Endothelial cell of umbilical vein (primary cell): Measurements from ENCODE around the gene SIGLEC15. TPM values are rescaled to one million over a fixed set of nuclear protein-coding genes. Genes with fewer than 3 reads are reported as not detected.

Source experiments
- BruUV-seq: library from RNA; stranded (reverse); fragments of 400-500 nt; replicated peaks from 2 replicates; lab custom pipeline; 2021; lab: Mats Ljungman, UMichigan
- CTCF ChIA-PET: fragments of 300-600, 350-600 bp; sonication (Branson Sonifier 250); formaldehyde crosslinking; loops from one replicate; lab custom pipeline; 2021; ENCODE audit warnings: antibody characterized with exemption, inconsistent platforms; lab: Charles Lee
- POLR2A ChIA-PET: fragments of 300-600, 350-600 bp; sonication (Branson Sonifier 250); formaldehyde crosslinking; loops from one replicate; lab custom pipeline; 2021; ENCODE audit warnings: antibody characterized with exemption, inconsistent platforms; lab: Charles Lee
- DNase-seq: peaks from one replicate; pipeline ENCODE4 v3.0.0-alpha.2; 2011; ENCODE audit warnings: low read depth, low spot score
- FAIRE-seq: peaks from 2 replicates; lab custom pipeline; 2011; peaks lifted over from hg19 to GRCh38; lab: Jason Lieb, UNC
- H2AFZ ChIP-seq: 2 replicates; pipeline ENCODE4 v1.6.0; 2012; ENCODE audit warnings: low read depth, low read length, control low read depth, inconsistent platforms
- H3K27ac ChIP-seq: 2 replicates; pipeline ENCODE4 v1.5.1; 2011; ENCODE audit warnings: low read depth, mild to moderate bottlenecking, control low read depth, low read length, moderate library complexity; ENCODE audit not compliant: insufficient read depth
- H3K27me3 ChIP-seq, 2 experiments: 2 replicates each; pipeline versions ENCODE4 v1.6.0 to v1.6.1; 2011; ENCODE audit warnings: low read length in 2 of 2, mixed read lengths in 1 of 2; ENCODE audit not compliant: control insufficient read depth in 2 of 2, insufficient read depth in 2 of 2
- H3K36me3 ChIP-seq, 2 experiments: 2 replicates in 1 of 2; 3 replicates in 1 of 2; pipeline ENCODE4 v1.5.1; 2011; ENCODE audit warnings: low read length in 2 of 2, mild to moderate bottlenecking in 1 of 2, moderate library complexity in 1 of 2; ENCODE audit not compliant: control insufficient read depth in 2 of 2, insufficient read depth in 2 of 2; ENCODE audit errors: extremely low read depth in 1 of 2
- H3K4me1 ChIP-seq: 3 replicates; pipeline ENCODE4 v1.5.1; 2011; ENCODE audit warnings: mild to moderate bottlenecking, low read length; ENCODE audit not compliant: control insufficient read depth, insufficient read depth; ENCODE audit errors: extremely low read depth
- H3K4me2 ChIP-seq: 2 replicates; pipeline ENCODE4 v1.6.1; 2011; ENCODE audit warnings: low read length, control low read depth, mixed read lengths; ENCODE audit not compliant: insufficient read depth
- H3K4me3 ChIP-seq, 3 experiments: fragments of 200-600 bp in 1 of 3; sonication (generic), shearing (Covaris generic) in 1 of 3; replicated peaks in 1 of 3; 2 replicates each; pipeline ENCODE4 v1.5.1; 2011 to 2016; ENCODE audit warnings: control low read depth in 3 of 3, low read length in 3 of 3, mild to moderate bottlenecking in 2 of 3, inconsistent platforms in 1 of 3, low read depth in 1 of 3, moderate library complexity in 1 of 3; ENCODE audit not compliant: insufficient read depth in 1 of 3
- H3K79me2 ChIP-seq: 2 replicates; pipeline ENCODE4 v1.6.0; 2012; ENCODE audit warnings: low read length, inconsistent platforms; ENCODE audit not compliant: control insufficient read depth, insufficient read depth
- H3K9ac ChIP-seq: replicated peaks from 2 replicates; pipeline ENCODE3; 2011; ENCODE audit warnings: low read length, control low read depth; ENCODE audit not compliant: insufficient read depth; ENCODE audit errors: extremely low read depth
- H3K9me1 ChIP-seq: replicated peaks from 3 replicates; pipeline ENCODE4 v1.6.0; 2011; ENCODE audit warnings: mild to moderate bottlenecking, low read length; ENCODE audit not compliant: control insufficient read depth, insufficient read depth; ENCODE audit errors: extremely low read depth
- H3K9me3 ChIP-seq: replicated peaks from 2 replicates; pipeline ENCODE4 v1.5.1; 2012; ENCODE audit warnings: low read length, inconsistent platforms; ENCODE audit not compliant: control insufficient read depth, insufficient read depth
- H4K20me1 ChIP-seq: replicated peaks from 2 replicates; pipeline ENCODE3; 2011; ENCODE audit warnings: mild to moderate bottlenecking, low read length; ENCODE audit not compliant: control insufficient read depth, insufficient read depth; ENCODE audit errors: extremely low read depth
- EZH2 ChIP-seq: IDR thresholded peaks from 2 replicates; pipeline ENCODE4 v1.6.1; 2012; ENCODE audit warnings: borderline replicate concordance, low read depth, mild to moderate bottlenecking, moderate library complexity, low read length, inconsistent platforms; ENCODE audit not compliant: severe bottlenecking
- FOS ChIP-seq: IDR thresholded peaks from 2 replicates; pipeline ENCODE4 v1.6.1; 2011; ENCODE audit warnings: mild to moderate bottlenecking, low read length, moderate library complexity, borderline replicate concordance; ENCODE audit not compliant: insufficient read depth
- GATA2 ChIP-seq: IDR thresholded peaks from 2 replicates; pipeline ENCODE4 v1.7.0; 2011; ENCODE audit warnings: low read depth, mild to moderate bottlenecking, moderate library complexity, mixed read lengths, low read length; ENCODE audit not compliant: insufficient read length, insufficient read depth
- JUN ChIP-seq: IDR thresholded peaks from 2 replicates; pipeline ENCODE4 v1.6.1; 2011; ENCODE audit warnings: borderline replicate concordance, low read depth; ENCODE audit not compliant: insufficient read length, insufficient read depth
- MYC ChIP-seq: IDR thresholded peaks from one replicate; pipeline ENCODE4 v1.6.1; 2011; ENCODE audit warnings: mild to moderate bottlenecking, low read depth, low read length
- POLR2A ChIP-seq: IDR thresholded peaks from 2 replicates; pipeline ENCODE4 v1.6.1; 2012; ENCODE audit warnings: low read depth, mild to moderate bottlenecking, control low read depth, low read length
- POLR2AphosphoS5 ChIP-seq: IDR thresholded peaks from 2 replicates; pipeline ENCODE4 v1.6.1; 2012; ENCODE audit warnings: low read depth, mild to moderate bottlenecking, control low read depth, low read length, moderate library complexity; ENCODE audit not compliant: insufficient read depth
- dilution Hi-C: fragments of 300-500 bp; cut with MboI; formaldehyde crosslinking; loops from one replicate; pipeline ENCODE4 v1.15.0; 2019; ENCODE audit warnings: low sequenced_read_pairs; ENCODE audit not compliant: extremely low pct_ligation_motif_present
- intact Hi-C: fragments of 100-400 bp; cut with micrococcal nuclease; formaldehyde crosslinking; loops from one replicate; pipeline ENCODE4 v1.10.0; 2022
- polyA plus RNA-seq, 4 experiments: library from polyadenylated mRNA; depleted of rRNA in 3 of 4; stranded (reverse) in 3 of 4; unstranded in 1 of 4; fragments of >200 nt; gene quantifications; 2 replicates each; pipeline versions ENCODE4 v1.2.1 to v1.2.3, GENCODE V29; 2011 to 2012; ENCODE audit warnings: missing spikeins in 1 of 4
- total RNA-seq: library from RNA; stranded (reverse); gene quantifications from 2 replicates; pipeline ENCODE4 v1.2.3, GENCODE V29; 2021
- TF ChIP-seq, protein P1 (sequence below), 2 donors: IDR thresholded peaks; 1 replicate in 1 of 2; 2 replicates in 1 of 2; pipeline ENCODE4 v1.5.1; 2011; ENCODE audit warnings: low read length in 2 of 2, mild to moderate bottlenecking in 2 of 2, moderate library complexity in 2 of 2, control low read depth in 1 of 2, inconsistent platforms in 1 of 2, low read depth in 1 of 2; ENCODE audit not compliant: insufficient read depth in 1 of 2; ENCODE audit errors: extremely low read depth in 1 of 2
- TF ChIP-seq, protein P2 (sequence below): IDR thresholded peaks from 2 replicates; pipeline ENCODE4 v1.6.1; 2011; ENCODE audit not compliant: insufficient read depth, insufficient read length

SIGLEC15 gene
- total and polyA plus RNA-seq, 2 donors (not counting 3 experiments of a cell fraction or from before 2014, with no cell fraction given), result not detected

GRCh38 chr18:45863469-45863868 is 38.0 kb downstream of the SIGLEC15 start:
- Histone ChIP-seq H3K27me3 (no peaks in the 10 kb centered on the region), H3K4me3 (no peak overlapping the region), H3K9ac (no peak overlapping the region), H2AFZ (no peak overlapping the region), H4K20me1 (no peaks in the 10 kb centered on the region), H3K36me3 (peaks cover 15 to 16% of the 10 kb centered on the region in 2 experiments), H3K4me1 (no peaks in the 10 kb centered on the region), H3K27ac (no peak overlapping the region), H3K4me2 (no peak overlapping the region), H3K79me2 (no peaks in the 10 kb centered on the region), H3K9me3 (no peaks in the 10 kb centered on the region), H3K9me1 (no peaks in the 10 kb centered on the region)
- TF ChIP-seq MYC (no peak), FOS (no peak), GATA2 (no peak), POLR2AphosphoS5 (no peak), EZH2 (no peak), POLR2A (no peak), JUN (no peak)
- TF ChIP-seq, protein P1, sequence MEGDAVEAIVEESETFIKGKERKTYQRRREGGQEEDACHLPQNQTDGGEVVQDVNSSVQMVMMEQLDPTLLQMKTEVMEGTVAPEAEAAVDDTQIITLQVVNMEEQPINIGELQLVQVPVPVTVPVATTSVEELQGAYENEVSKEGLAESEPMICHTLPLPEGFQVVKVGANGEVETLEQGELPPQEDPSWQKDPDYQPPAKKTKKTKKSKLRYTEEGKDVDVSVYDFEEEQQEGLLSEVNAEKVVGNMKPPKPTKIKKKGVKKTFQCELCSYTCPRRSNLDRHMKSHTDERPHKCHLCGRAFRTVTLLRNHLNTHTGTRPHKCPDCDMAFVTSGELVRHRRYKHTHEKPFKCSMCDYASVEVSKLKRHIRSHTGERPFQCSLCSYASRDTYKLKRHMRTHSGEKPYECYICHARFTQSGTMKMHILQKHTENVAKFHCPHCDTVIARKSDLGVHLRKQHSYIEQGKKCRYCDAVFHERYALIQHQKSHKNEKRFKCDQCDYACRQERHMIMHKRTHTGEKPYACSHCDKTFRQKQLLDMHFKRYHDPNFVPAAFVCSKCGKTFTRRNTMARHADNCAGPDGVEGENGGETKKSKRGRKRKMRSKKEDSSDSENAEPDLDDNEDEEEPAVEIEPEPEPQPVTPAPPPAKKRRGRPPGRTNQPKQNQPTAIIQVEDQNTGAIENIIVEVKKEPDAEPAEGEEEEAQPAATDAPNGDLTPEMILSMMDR (IDR thresholded peaks at IDR 0.05; ENCODE audit: extremely low read depth in 1 of 2, insufficient read depth in 1 of 2, low read depth in 1 of 2, low read length in 2 of 2), result no peak
- TF ChIP-seq, protein P2, sequence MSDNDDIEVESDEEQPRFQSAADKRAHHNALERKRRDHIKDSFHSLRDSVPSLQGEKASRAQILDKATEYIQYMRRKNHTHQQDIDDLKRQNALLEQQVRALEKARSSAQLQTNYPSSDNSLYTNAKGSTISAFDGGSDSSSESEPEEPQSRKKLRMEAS, result no peak
- FAIRE-seq, result no peak
- DNase-seq, result no peak
- intact Hi-C loops, result no loop called here
- dilution Hi-C loops, result no loop called here
- POLR2A ChIA-PET, result no interaction called here
- CTCF ChIA-PET, result interaction anchor here (1.0 to 11.5 kb wide), 2 partner anchors 16 to 24 kb away, joined by 3 to 86 read pairs; no protein-coding TSS in a partner anchor
- BruUV-seq, result no TSS peak
